ENCODE measurements around the gene IPO9.

DNA sequence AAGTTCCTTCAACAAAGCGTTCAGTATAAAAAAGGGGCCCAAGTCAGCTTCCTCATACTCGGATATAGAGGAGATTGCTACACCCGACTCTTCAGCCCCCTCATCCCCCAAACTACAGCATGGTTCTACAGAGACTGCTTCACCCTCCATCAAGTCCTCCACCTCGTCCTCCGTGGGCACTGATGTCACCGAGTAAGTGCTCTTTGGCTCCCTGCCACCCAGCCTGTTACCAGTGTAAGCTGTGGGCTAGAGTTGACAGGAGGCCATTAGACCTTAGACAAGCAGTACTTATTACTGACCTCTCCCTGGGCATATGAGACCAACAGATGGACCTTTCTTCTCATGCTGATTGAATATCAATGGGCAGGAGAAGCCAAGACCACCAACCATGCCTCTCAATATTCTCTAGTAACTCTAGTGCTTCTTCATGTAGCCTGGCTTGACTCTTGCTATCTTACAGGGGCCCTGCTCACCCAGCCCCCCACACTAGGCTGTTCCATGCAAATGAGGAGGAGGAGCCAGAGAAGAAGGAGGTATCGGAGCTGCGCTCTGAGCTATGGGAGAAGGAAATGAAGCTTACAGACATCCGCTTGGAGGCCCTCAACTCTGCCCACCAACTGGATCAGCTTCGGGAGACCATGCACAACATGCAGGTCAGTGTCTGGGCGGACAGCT is 20.9 kb upstream of the IPO9 start:
- TF ChIP-seq, protein P1, sequence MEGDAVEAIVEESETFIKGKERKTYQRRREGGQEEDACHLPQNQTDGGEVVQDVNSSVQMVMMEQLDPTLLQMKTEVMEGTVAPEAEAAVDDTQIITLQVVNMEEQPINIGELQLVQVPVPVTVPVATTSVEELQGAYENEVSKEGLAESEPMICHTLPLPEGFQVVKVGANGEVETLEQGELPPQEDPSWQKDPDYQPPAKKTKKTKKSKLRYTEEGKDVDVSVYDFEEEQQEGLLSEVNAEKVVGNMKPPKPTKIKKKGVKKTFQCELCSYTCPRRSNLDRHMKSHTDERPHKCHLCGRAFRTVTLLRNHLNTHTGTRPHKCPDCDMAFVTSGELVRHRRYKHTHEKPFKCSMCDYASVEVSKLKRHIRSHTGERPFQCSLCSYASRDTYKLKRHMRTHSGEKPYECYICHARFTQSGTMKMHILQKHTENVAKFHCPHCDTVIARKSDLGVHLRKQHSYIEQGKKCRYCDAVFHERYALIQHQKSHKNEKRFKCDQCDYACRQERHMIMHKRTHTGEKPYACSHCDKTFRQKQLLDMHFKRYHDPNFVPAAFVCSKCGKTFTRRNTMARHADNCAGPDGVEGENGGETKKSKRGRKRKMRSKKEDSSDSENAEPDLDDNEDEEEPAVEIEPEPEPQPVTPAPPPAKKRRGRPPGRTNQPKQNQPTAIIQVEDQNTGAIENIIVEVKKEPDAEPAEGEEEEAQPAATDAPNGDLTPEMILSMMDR (IDR thresholded peaks at IDR 0.05): no peak
- TF ChIP-seq, protein P2, sequence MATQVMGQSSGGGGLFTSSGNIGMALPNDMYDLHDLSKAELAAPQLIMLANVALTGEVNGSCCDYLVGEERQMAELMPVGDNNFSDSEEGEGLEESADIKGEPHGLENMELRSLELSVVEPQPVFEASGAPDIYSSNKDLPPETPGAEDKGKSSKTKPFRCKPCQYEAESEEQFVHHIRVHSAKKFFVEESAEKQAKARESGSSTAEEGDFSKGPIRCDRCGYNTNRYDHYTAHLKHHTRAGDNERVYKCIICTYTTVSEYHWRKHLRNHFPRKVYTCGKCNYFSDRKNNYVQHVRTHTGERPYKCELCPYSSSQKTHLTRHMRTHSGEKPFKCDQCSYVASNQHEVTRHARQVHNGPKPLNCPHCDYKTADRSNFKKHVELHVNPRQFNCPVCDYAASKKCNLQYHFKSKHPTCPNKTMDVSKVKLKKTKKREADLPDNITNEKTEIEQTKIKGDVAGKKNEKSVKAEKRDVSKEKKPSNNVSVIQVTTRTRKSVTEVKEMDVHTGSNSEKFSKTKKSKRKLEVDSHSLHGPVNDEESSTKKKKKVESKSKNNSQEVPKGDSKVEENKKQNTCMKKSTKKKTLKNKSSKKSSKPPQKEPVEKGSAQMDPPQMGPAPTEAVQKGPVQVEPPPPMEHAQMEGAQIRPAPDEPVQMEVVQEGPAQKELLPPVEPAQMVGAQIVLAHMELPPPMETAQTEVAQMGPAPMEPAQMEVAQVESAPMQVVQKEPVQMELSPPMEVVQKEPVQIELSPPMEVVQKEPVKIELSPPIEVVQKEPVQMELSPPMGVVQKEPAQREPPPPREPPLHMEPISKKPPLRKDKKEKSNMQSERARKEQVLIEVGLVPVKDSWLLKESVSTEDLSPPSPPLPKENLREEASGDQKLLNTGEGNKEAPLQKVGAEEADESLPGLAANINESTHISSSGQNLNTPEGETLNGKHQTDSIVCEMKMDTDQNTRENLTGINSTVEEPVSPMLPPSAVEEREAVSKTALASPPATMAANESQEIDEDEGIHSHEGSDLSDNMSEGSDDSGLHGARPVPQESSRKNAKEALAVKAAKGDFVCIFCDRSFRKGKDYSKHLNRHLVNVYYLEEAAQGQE (IDR thresholded peaks at IDR 0.05; ENCODE audit: insufficient read depth in 1 of 2, low read depth in 2 of 2, low read length in 1 of 2): no peak
